HL-60 (cell line): Measurements from ENCODE around the gene SALL1.

Source experiments
- CTCF ChIP-seq: IDR thresholded peaks from one replicate; pipeline ENCODE4 v1.5.1; 2011; ENCODE audit warnings: low read length, control low read depth, inconsistent platforms; ENCODE audit not compliant: insufficient read depth
- POLR2AphosphoS5 ChIP-seq: IDR thresholded peaks from 2 replicates; pipeline ENCODE4 v1.6.1; 2012; ENCODE audit warnings: low read depth

GRCh38 chr16:51159865-51160264, 8.8 kb upstream of the SALL1 start:
- TF ChIP-seq CTCF (no peak), POLR2AphosphoS5 (no peak)
